ENCODE measurements around the gene FMNL3. TPM values are rescaled to one million over a fixed set of nuclear protein-coding genes. Genes with fewer than 3 reads are reported as not detected.

FMNL3 gene
- total RNA-seq, 1 experiment from 2014 or later = 3.5 TPM

DNA sequence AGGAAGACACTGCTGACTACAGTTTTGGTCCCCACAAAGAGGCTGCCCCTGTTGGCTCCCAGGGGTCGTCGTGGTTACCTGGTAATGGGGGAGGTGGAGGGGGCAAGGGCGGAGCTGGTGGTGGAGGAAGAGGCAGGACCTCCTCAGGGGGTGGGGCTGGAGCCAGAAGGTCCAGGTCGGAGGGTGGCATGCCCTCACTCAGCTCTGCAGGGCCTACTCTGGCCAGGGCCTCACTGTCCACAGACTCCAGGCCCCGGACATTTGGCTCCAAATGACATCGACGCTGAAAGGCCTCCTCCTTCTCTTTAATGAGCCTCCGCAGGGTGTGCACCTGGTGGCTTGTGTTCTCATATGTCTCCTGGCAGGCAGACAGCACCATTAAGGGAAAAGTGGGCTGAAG is 55.4 kb downstream of the FMNL3 start:
- H4K20me1 ChIP-seq (ENCODE audit: insufficient read depth) = no peaks in the 10 kb centered on the region
- POLR2A ChIA-PET = no interaction called here
- H3K9ac ChIP-seq (ENCODE audit: low read length) = no peak overlapping the region
- peaks cover 0 to 4% of the 10 kb centered on the region in 2 experiments; a peak in 2 of 4 replicates for H3K4me1 ChIP-seq (ENCODE audit: control insufficient read depth in 1 of 2, insufficient read depth in 2 of 2, low read length in 2 of 2)
- no peak for TF ChIP-seq ZNF274 (IDR thresholded peaks at IDR 0.05; ENCODE audit: low read depth, low read length)
- no peak for TF ChIP-seq YY1 (IDR thresholded peaks at IDR 0.05; ENCODE audit: extremely low read depth, insufficient replicate concordance, low read depth, low read length)
- TF ChIP-seq CBX3 (IDR thresholded peaks at IDR 0.05; ENCODE audit: low read depth) = no peak
- TF ChIP-seq EZH2 (IDR thresholded peaks at IDR 0.05) = no peak
- TF ChIP-seq, protein P1, sequence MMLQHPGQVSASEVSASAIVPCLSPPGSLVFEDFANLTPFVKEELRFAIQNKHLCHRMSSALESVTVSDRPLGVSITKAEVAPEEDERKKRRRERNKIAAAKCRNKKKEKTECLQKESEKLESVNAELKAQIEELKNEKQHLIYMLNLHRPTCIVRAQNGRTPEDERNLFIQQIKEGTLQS (IDR thresholded peaks at IDR 0.05) = no peak
- no peak for TF ChIP-seq ZFX (IDR thresholded peaks at IDR 0.05)
- no peak for TF ChIP-seq EZH2phosphoT487 (IDR thresholded peaks at IDR 0.05; ENCODE audit: borderline replicate concordance)
- TF ChIP-seq, protein P2, sequence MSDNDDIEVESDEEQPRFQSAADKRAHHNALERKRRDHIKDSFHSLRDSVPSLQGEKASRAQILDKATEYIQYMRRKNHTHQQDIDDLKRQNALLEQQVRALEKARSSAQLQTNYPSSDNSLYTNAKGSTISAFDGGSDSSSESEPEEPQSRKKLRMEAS (IDR thresholded peaks at IDR 0.05) = no peak
- TF ChIP-seq, protein P3, sequence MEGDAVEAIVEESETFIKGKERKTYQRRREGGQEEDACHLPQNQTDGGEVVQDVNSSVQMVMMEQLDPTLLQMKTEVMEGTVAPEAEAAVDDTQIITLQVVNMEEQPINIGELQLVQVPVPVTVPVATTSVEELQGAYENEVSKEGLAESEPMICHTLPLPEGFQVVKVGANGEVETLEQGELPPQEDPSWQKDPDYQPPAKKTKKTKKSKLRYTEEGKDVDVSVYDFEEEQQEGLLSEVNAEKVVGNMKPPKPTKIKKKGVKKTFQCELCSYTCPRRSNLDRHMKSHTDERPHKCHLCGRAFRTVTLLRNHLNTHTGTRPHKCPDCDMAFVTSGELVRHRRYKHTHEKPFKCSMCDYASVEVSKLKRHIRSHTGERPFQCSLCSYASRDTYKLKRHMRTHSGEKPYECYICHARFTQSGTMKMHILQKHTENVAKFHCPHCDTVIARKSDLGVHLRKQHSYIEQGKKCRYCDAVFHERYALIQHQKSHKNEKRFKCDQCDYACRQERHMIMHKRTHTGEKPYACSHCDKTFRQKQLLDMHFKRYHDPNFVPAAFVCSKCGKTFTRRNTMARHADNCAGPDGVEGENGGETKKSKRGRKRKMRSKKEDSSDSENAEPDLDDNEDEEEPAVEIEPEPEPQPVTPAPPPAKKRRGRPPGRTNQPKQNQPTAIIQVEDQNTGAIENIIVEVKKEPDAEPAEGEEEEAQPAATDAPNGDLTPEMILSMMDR (IDR thresholded peaks at IDR 0.05 in 2 of 3, conservative IDR thresholded peaks at IDR 0.05 in 1 of 3; ENCODE audit: borderline replicate concordance in 1 of 3, insufficient read depth in 1 of 3, low read depth in 2 of 3, low read length in 2 of 3) = no peak
- TF ChIP-seq, protein P4, sequence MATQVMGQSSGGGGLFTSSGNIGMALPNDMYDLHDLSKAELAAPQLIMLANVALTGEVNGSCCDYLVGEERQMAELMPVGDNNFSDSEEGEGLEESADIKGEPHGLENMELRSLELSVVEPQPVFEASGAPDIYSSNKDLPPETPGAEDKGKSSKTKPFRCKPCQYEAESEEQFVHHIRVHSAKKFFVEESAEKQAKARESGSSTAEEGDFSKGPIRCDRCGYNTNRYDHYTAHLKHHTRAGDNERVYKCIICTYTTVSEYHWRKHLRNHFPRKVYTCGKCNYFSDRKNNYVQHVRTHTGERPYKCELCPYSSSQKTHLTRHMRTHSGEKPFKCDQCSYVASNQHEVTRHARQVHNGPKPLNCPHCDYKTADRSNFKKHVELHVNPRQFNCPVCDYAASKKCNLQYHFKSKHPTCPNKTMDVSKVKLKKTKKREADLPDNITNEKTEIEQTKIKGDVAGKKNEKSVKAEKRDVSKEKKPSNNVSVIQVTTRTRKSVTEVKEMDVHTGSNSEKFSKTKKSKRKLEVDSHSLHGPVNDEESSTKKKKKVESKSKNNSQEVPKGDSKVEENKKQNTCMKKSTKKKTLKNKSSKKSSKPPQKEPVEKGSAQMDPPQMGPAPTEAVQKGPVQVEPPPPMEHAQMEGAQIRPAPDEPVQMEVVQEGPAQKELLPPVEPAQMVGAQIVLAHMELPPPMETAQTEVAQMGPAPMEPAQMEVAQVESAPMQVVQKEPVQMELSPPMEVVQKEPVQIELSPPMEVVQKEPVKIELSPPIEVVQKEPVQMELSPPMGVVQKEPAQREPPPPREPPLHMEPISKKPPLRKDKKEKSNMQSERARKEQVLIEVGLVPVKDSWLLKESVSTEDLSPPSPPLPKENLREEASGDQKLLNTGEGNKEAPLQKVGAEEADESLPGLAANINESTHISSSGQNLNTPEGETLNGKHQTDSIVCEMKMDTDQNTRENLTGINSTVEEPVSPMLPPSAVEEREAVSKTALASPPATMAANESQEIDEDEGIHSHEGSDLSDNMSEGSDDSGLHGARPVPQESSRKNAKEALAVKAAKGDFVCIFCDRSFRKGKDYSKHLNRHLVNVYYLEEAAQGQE (IDR thresholded peaks at IDR 0.05; ENCODE audit: low read depth) = no peak
- no peak for TF ChIP-seq TCF7L2 (IDR thresholded peaks at IDR 0.05; ENCODE audit: borderline replicate concordance, extremely low read depth, insufficient read depth, insufficient read length)
- TF ChIP-seq FOSL1 (IDR thresholded peaks at IDR 0.05; ENCODE audit: low read depth) = no peak
- ATAC-seq (no peak), DNase-seq (ENCODE audit: low read depth, low spot score) (no peak)
- H3K9me2 ChIP-seq (ENCODE audit: insufficient read depth) = no peaks in the 10 kb centered on the region
- H3K27ac ChIP-seq (ENCODE audit: low read depth, low read length) = no peak overlapping the region
- CTCF ChIA-PET = no interaction called here
- no peaks in the 10 kb centered on the region for H3K9me3 ChIP-seq (ENCODE audit: control insufficient read depth in 1 of 2, insufficient read depth in 1 of 2, low read depth in 1 of 2, low read length in 2 of 2)
- H3K27me3 ChIP-seq (ENCODE audit: insufficient read depth, low read length) = no peaks in the 10 kb centered on the region
- H3K36me3 ChIP-seq (ENCODE audit: control insufficient read depth in 1 of 2, insufficient read depth in 2 of 2, low read length in 2 of 2) = no peaks in the 10 kb centered on the region
- RAD21 ChIA-PET (ENCODE audit: low non-redundant PET in 1 of 2, low total read pairs in 2 of 2, uncharacterized antibody in 2 of 2, unreplicated experiment in 2 of 2) = no interaction called here
- no peak overlapping the region for H3K4me3 ChIP-seq (replicated peaks in 1 of 2; ENCODE audit: low read depth in 1 of 2, low read length in 2 of 2)
- no peak overlapping the region for H2AFZ ChIP-seq (ENCODE audit: low read depth, low read length, poor library complexity, severe bottlenecking)
- H3K4me2 ChIP-seq (ENCODE audit: low read length) = no peak overlapping the region
- no peaks in the 10 kb centered on the region for H3K79me2 ChIP-seq (ENCODE audit: insufficient read depth, low read length)
- intact Hi-C loops (cut with micrococcal nuclease) = no loop called here
- BruUV-seq (replicated peaks) = no TSS peak
